Activated gamma-delta T cell (primary cell): ENCODE measurements around the gene NABP2.

ENCODE experiments used
- DNase-seq: peaks from one replicate; lab custom pipeline; 2025; lab: John Stamatoyannopoulos, UW

Gene NABP2

GRCh38 chr12:56278905-56279304, 54.8 kb downstream of the NABP2 start:
- no peak for DNase-seq
